ENCODE data around the gene FAM234B.

The FAM234B gene

DNA sequence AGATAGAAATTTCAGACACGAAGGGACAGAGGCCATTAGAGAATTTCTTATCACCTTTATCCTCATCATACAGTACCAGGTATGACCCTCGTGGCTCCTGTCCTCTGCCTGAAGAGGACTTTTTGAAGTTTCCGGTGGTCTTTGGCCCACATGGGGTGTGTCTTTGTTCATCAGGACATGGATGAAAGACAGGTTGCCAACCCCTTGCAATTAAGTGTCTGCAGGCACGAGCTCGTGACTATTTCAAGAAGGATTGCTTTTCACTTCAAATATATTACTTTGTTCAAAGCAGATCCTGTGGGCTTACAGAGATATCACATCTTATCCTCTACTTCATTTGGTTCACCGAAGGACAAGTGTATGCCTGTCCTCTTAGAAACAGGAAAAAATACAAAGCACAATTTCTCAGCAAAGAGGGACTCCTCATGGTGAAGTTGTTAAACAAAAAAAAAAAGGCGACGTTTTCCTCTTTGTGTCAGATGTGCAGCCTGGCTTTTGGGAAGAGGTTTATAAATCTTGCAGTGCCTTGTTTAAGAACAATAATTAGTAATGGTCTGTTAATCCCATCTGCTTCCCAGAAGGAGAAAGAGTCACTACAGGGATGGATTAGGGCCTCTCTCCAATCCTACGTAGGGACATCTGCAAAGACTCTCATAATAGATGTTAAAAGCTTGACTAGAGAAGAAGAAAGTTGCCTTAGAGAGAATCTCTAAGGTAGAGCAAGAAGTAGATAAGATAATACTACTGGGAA is 13.5 kb upstream of the FAM234B start:
- no peak for TF ChIP-seq GATA2 (IDR thresholded peaks at IDR 0.05; ENCODE audit: low read depth, low read length)
- TF ChIP-seq GATA3 (IDR thresholded peaks at IDR 0.05; ENCODE audit: low read depth, low read length) = no peak

DNA sequence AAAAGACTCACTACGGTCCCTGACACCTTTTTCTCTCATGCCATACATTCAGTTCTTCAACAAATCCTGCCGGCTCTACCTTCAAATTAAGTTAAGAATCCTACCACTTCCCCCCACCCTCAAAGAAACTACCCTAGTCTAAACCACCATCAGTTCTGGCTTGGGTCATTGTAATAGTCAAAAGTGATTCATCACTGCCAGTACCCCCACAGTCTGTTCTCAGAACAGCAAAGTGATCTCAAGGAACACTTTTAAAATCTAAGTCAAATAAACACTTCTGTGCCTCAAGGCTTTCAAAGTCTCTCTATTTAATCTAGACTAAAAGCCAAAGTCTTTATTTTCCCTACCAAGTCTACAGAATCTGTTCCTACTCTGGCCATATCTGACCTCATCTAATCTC is 12.0 kb upstream of the FAM234B start:
- TF ChIP-seq GATA3 (IDR thresholded peaks at IDR 0.05; ENCODE audit: low read depth, low read length) (no peak), GATA2 (IDR thresholded peaks at IDR 0.05; ENCODE audit: low read depth, low read length) (no peak)

DNA sequence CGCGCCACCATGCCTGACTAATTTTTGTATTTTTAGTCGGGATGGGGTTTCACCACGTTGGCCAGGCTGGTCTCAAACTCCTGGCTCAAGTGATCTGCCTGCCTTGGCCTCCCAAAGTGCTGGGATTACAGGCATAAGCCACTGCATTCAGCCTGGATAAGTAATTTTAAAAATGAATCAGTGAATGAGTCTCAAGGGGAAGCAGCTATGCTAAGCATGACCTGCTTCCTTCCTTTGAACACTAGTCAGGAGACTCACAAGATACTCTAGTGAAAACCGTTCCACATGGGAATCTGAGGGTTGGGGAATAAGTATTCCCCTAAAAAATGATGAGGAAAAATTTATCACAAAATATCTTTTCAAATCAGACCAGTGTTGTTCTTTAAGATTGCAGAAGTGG is 10.7 kb upstream of the FAM234B start:
- TF ChIP-seq GATA3 (IDR thresholded peaks at IDR 0.05; ENCODE audit: low read depth, low read length) (no peak), GATA2 (IDR thresholded peaks at IDR 0.05; ENCODE audit: low read depth, low read length) (no peak)

DNA sequence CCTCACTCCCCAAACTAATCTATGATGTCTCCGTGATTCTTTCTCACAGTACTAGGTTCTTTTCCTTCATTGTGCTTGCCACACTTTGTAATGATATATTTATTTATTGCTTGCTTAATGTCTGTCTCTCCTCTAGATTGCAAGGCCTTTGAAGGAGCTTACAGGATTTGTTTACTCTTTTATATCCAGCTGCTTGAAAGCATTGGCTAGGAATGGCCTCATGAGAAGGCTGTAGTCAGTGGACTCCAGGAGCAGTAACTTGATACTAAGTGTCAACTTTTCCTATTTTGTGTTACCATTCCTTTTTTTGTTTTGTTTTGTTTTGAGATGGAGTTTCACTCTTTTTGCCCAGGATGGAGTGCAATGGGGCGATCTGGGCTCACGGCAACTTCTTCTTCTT is 7.3 kb upstream of the FAM234B start:
- no peak for TF ChIP-seq GATA2 (IDR thresholded peaks at IDR 0.05; ENCODE audit: low read depth, low read length)
- no peak for TF ChIP-seq GATA3 (IDR thresholded peaks at IDR 0.05; ENCODE audit: low read depth, low read length)

DNA sequence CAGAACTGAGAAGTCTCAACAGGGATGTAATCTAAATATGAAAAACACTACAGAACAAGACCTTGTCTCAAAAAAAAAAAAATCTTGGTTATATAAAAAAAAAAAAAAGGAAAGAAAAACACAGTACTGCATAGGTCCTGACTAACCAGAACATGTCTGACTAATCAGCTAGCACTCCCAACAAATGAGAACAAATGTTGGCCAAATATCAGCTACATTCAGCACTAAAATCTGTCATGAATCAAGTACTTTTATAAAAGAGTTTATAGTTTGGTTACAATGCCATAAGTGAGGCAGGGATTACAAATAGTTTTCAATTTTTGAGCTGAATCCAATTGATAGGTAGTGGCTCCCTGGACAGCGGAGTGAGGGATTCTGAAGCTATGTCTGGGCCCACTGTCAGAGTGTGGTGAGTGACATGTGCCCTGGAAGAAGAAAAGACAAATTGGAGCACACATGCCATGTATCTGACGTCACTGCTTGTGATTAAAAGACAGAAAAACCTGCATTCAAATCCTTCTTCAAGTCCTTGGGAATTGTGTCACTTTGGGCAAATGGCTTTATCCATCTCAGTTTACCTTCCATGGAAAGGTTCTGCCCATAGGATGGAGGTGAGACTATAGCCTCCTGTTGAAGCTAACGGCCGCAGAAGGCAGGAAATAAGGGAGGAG is 5.6 kb upstream of the FAM234B start:
- TF ChIP-seq GATA2 (IDR thresholded peaks at IDR 0.05; ENCODE audit: low read depth, low read length) (no peak), GATA3 (IDR thresholded peaks at IDR 0.05; ENCODE audit: low read depth, low read length) (no peak)

DNA sequence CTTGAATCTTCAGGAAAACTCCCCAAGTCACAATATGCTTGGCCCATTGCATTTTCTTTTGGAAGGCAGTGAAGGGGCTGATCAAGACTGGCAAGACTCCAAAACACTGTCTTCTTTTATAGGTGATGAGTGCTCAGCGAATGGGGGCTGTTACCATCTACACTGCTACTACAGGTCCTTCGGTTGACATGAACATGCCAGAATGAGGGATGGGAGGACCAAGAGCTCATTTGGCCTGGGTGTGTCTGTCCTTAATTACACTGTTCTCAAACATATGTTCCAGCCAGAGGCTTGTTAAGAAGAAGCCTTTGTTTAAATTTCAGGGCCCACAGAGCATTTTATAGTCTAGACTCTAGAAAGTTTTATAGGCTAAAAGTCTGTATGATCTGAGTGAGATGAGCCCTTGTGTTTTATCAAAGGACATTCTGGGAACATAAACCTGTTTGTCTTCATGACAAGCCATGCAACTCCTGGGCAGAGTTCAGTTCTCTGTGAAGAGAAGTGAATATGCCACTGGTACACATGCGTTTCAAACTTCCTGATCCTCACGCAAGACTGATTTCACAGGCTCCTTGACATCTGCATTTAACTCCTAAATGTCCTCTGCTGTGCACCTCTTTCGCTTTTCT is 4.7 kb upstream of the FAM234B start:
- TF ChIP-seq GATA2 (IDR thresholded peaks at IDR 0.05; ENCODE audit: low read depth, low read length) (no peak), GATA3 (IDR thresholded peaks at IDR 0.05; ENCODE audit: low read depth, low read length) (no peak)

DNA sequence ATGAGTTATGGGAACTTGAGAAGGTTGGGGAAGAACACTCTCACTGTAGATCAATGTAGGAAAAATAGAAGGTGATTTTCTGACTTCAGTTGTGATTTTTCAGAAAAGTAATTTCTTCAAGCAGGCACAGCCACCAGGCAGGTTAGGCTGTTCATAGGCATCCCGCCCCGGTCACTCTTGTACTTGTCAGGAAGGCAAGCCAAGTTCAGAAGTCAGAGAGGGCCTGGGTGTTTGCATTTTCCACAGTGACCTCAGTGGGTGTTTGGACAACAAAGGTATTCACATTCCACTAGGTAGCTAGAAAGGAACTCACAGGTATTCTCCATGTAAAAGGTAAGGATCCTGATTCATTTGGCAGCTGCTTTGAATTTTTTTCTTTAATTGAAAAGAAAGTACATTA is 3.0 kb upstream of the FAM234B start:
- TF ChIP-seq GATA2 (IDR thresholded peaks at IDR 0.05; ENCODE audit: low read depth, low read length) = no peak
- TF ChIP-seq GATA3 (IDR thresholded peaks at IDR 0.05; ENCODE audit: low read depth, low read length) = no peak

DNA sequence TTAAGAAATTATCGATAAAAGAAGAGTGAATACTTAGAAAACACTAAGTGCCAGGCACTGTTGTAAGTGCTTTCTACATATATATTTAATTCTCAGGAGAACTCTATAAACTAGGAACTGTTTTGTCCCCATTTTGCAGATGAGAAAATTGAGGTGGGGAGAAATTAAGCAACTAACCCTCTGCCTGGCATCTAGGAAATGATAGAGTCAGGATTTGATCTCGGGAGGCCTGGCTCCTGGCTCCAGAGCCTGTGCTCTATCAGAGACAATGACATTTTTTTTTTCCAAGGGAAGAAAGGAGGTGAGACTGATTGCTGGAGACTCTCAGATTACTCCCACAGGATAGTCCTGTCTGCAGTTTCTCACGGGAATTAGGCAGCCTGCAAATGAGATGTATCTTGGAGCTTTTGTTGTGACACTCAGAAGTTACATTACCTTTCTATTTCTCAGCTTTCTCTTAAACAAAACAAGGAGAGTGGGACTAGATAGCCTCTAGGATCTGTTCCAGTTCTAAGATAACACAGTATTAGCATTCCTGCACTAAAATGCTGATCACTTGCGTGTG is 1.4 kb upstream of the FAM234B start:
- TF ChIP-seq GATA2 (IDR thresholded peaks at IDR 0.05; ENCODE audit: low read depth, low read length) = no peak
- TF ChIP-seq GATA3 (IDR thresholded peaks at IDR 0.05; ENCODE audit: low read depth, low read length) = no peak

DNA sequence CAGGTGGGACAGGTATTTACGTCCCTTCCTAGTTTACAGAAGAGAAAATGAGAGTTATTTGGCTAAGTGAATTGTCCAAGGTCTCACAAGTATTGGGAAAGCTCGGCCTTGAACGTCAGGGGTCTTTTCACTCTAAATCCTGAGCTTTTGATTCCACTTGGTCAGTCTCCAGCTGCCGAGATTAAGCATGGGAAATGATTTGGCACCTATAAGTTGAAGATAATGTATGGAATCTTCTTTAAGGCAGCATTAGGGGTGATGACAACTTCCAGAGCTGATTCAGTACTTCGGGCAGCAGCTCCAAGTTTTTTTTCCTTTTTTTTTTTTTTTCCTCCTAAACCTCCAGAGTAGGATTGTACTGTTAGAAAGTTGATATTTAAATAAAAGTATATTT is 722 bp downstream of the FAM234B start:
- TF ChIP-seq GATA2 (IDR thresholded peaks at IDR 0.05; ENCODE audit: low read depth, low read length) = no peak

DNA sequence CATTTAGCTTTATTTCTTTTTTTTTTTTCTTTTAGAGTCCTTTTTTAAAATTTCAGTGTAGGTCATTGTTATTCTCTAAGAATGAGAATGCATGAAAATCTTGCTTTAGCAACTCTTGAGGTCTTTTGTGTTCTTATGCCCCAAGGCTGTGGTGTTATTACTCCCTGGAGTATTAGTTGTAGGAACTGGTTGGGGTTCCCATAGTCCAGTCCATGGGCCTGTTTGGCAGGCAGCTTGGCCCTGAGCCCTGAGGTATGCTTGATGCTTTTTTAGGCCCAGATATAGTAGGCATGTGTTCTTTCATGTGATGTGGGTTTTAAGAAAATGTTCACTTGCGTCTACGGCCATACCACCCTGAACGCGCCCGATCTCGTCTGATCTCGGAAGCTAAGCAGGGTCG is 1.6 kb downstream of the FAM234B start:
- no peak for TF ChIP-seq GATA3 (IDR thresholded peaks at IDR 0.05; ENCODE audit: low read depth, low read length)
- no peak for TF ChIP-seq GATA2 (IDR thresholded peaks at IDR 0.05; ENCODE audit: low read depth, low read length)

DNA sequence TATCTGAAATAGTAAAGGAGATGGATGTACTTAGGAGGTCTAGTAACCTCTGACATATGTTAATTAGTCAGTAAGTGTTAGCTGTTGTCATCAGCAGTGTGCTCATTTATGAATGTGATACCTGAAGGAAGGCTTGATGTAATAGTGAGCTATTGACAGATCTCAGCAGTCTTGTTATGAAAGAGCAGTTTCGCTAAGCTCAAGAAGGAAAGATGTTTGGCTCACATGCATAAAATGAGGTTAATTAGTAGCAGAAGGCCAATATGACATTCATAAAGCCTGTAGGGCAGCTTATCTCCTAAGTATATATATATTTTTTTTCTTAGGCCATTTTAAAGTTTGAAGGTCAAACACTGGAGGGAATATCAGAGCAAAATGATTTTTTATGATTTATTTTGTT is 2.8 kb downstream of the FAM234B start:
- no peak for TF ChIP-seq GATA3 (IDR thresholded peaks at IDR 0.05; ENCODE audit: low read depth, low read length)
- TF ChIP-seq GATA2 (IDR thresholded peaks at IDR 0.05; ENCODE audit: low read depth, low read length) = no peak

DNA sequence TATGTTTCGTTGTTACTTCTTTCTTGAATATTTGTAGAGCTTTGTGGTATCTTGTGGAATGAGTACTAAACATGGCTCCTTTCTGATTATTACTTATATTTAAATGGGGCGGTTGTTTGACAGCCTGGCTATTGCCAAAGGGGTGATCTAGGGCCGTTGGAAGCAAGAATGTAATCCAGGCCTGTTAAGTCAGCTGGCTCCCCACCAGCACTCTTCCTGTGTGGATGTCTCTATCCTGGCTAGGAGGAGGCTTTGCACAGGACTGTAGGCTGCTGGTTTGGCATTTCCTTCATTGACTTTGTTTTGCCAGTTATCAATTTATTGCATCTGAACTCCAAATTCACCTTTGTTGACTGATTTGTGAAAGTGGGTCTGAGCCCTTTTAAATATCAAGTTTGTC is 5.6 kb downstream of the FAM234B start:
- TF ChIP-seq GATA2 (IDR thresholded peaks at IDR 0.05; ENCODE audit: low read depth, low read length) = no peak
- no peak for TF ChIP-seq GATA3 (IDR thresholded peaks at IDR 0.05; ENCODE audit: low read depth, low read length)

DNA sequence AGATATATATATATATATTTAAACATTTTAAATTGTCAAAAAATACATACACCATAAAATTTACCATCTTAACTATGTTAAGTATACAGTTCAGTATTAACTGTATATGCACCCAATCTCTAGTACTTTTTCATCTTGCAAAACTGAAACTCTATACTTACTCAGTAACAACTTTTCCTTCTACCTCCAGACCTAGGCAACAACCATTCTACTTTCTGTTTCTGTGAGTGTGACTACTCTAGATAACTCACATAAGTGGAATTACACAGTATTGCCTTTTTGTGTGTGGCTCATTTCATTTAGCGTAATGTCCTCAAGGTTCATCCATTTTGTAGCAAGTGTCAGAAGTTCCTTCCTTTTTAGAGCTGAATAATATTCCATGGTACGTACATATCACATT is 8.2 kb downstream of the FAM234B start:
- TF ChIP-seq GATA3 (IDR thresholded peaks at IDR 0.05; ENCODE audit: low read depth, low read length) = no peak
- TF ChIP-seq GATA2 (IDR thresholded peaks at IDR 0.05; ENCODE audit: low read depth, low read length) = no peak

DNA sequence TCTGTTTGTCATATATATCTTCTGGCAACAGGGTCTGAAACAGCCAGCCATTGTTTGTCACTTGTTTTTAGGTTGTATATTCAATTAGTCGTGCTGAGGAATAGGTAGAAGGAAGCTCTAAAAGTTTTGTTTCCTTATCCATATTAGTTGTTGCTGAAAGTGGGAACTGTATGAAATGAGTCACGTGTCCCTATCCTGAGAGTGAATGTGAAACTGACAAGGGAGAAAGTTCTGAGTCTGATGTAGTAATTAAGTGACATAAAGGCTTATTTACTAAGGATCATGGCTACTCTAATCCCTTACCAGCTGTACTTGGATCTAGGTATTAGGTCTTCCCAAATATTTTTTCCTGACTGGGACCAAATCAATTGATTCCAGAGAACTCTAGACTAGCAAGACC is 16.4 kb downstream of the FAM234B start:
- no peak for TF ChIP-seq GATA2 (IDR thresholded peaks at IDR 0.05; ENCODE audit: low read depth, low read length)
- TF ChIP-seq GATA3 (IDR thresholded peaks at IDR 0.05; ENCODE audit: low read depth, low read length) = no peak

DNA sequence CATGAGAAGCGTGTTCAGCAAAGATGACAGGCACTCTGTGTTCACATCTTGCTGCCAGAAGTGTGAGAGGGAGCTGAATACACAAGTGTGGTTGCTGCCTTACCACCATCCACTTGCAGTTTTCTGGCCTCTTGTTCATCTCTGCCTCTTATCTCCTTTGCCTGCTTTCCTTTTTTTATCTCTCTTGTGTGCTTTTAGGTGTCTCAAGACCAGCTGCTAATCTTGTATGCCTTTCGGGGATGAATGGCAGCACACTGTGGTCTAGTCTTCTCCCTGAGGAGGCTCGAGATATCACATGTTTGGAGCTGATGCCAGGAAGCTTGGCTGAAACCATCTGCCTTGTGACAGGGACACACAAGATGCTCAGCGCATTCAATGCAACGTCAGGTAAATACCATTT is 17.2 kb downstream of the FAM234B start:
- TF ChIP-seq GATA2 (IDR thresholded peaks at IDR 0.05; ENCODE audit: low read depth, low read length) = no peak
- TF ChIP-seq GATA3 (IDR thresholded peaks at IDR 0.05; ENCODE audit: low read depth, low read length) = no peak
